Tibial nerve (tissue), 4 donors: ENCODE data around the gene MTTP. TPM values are rescaled to one million over a fixed set of nuclear protein-coding genes. Genes with fewer than 3 reads are reported as not detected.
"Not testable (repeated sequence)": the region's sequence is repeated elsewhere in the genome, so short reads cannot be mapped to it uniquely, and the experiment has no call there.

Experiments
- DNase-seq, 2 donors: peaks; one replicate each; pipeline ENCODE4 v3.0.0-alpha.2; 2019; ENCODE audit warnings: low spot score in 2 of 2
- H3K27ac ChIP-seq, 4 donors: fragments of 200-600 bp; sonication (generic) in 3 of 4; one replicate each; pipeline ENCODE4 v1.5.1; 2017 to 2019; ENCODE audit warnings: mild to moderate bottlenecking in 1 of 4
- H3K27me3 ChIP-seq, 2 donors: fragments of 200-600 bp; sonication (generic) in 1 of 2; one replicate each; pipeline versions ENCODE4 v1.5.1 to v1.6.0; 2017 to 2019
- H3K36me3 ChIP-seq, 3 donors: fragments of 200-600 bp; sonication (generic); one replicate each; pipeline ENCODE4 v1.5.1; 2018 to 2019
- H3K4me1 ChIP-seq, 4 donors: fragments of 200-600 bp; sonication (generic) in 3 of 4; one replicate each; pipeline ENCODE4 v1.5.1; 2017 to 2019
- H3K4me3 ChIP-seq, 4 donors: fragments of 200-600 bp; sonication (generic) in 3 of 4; one replicate each; pipeline ENCODE4 v1.5.1; 2017 to 2019; ENCODE audit warnings: mild to moderate bottlenecking in 1 of 4, moderate library complexity in 1 of 4
- H3K9me3 ChIP-seq, 4 donors: fragments of 200-600 bp; sonication (generic) in 3 of 4; one replicate each; pipeline ENCODE4 v1.5.1; 2017 to 2019
- EP300 ChIP-seq, 2 donors: sonication (generic); formaldehyde crosslinking; IDR thresholded peaks; one replicate each; pipeline ENCODE4 v1.6.1; 2017; ENCODE audit warnings: antibody characterized with exemption in 2 of 2, mild to moderate bottlenecking in 1 of 2
- POLR2A ChIP-seq, 2 donors: fragments of 450-650 bp; IDR thresholded peaks; one replicate each; pipeline ENCODE4 v1.6.1; 2017; ENCODE audit warnings: antibody characterized with exemption in 2 of 2, mild to moderate bottlenecking in 2 of 2, moderate library complexity in 2 of 2
- WGBS, 2 donors: methylation state at CpG; one replicate each; pipeline ENCODE4 v1.1.5; 2018; 5-methylcytosine and 5-hydroxymethylcytosine counted together
- total RNA-seq, 4 donors: library from RNA; depleted of rRNA; stranded (reverse); fragments of >200 nt; gene quantifications; one replicate each; pipeline ENCODE4 v1.1.0, GENCODE V29; 2016
- TF ChIP-seq, protein P1 (sequence below), 5 experiments: fragments of 200-600 bp in 3 of 5; fragments of 450-650 bp in 2 of 5; sonication (generic) in 3 of 5; IDR thresholded peaks; one replicate each; pipeline ENCODE4 v1.5.1; 2016 to 2019; ENCODE audit warnings: antibody characterized with exemption in 5 of 5, mild to moderate bottlenecking in 3 of 5, moderate library complexity in 2 of 5

The MTTP gene
- total RNA-seq = under 1 TPM in 2 of 4 donors, not detected in 2; 0.22 to 0.59 TPM

DNA sequence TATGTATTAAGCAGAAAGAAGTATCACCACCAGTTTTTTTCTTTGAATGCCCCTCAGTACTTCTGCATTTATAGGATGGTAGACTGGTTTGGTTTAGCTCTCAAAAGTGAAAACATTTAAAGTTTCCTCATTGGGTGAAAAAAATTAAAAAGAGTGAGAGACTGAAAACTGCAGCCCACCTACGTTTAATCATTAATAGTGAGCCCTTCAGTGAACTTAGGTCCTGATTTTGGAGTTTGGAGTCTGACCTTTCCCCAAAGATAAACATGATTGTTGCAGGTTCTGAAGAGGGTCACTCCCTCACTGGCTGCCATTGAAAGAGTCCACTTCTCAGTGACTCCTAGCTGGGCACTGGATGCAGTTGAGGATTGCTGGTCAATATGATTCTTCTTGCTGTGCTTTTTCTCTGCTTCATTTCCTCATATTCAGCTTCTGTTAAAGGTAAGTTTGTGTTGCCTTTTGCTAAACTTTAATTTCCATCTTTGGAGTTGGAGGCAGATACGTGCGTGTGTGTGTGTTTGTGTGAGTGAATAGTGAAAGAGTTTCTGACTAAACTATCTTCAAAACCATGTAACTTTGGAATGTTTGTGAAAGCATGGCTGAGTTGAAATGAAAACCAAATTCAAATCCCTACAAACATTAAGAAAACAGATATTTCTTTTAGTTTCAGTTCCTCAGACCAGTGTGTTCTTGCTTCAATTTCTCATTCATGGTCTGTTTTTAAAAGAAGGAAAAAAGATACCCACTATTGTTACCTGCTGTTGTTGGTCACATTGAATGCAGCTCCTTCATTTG is at the start of gene MTTP:
MTTP (plus strand) TSS at position 295 of the 795 bp plus-strand sequence; CDS start at position 381, 86 bp downstream.
- no peak for DNase-seq
- H3K27ac ChIP-seq = no peak within 1 kb of the TSS
- no peaks in the 10 kb centered on the region for H3K9me3 ChIP-seq
- WGBS, 2 donors = 67 to 71% methylated on average over 3 of the region's 3 CpGs
- H3K27me3 ChIP-seq = peaks cover 0 to 4% of the 10 kb centered on the region in 2 donors
- H3K36me3 ChIP-seq = no peaks in the 10 kb centered on the region
- TF ChIP-seq POLR2A (IDR thresholded peaks at IDR 0.05) (no peak), EP300 (IDR thresholded peaks at IDR 0.05) (no peak)
- TF ChIP-seq, protein P1, sequence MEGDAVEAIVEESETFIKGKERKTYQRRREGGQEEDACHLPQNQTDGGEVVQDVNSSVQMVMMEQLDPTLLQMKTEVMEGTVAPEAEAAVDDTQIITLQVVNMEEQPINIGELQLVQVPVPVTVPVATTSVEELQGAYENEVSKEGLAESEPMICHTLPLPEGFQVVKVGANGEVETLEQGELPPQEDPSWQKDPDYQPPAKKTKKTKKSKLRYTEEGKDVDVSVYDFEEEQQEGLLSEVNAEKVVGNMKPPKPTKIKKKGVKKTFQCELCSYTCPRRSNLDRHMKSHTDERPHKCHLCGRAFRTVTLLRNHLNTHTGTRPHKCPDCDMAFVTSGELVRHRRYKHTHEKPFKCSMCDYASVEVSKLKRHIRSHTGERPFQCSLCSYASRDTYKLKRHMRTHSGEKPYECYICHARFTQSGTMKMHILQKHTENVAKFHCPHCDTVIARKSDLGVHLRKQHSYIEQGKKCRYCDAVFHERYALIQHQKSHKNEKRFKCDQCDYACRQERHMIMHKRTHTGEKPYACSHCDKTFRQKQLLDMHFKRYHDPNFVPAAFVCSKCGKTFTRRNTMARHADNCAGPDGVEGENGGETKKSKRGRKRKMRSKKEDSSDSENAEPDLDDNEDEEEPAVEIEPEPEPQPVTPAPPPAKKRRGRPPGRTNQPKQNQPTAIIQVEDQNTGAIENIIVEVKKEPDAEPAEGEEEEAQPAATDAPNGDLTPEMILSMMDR (IDR thresholded peaks at IDR 0.05) = no peak
- H3K4me3 ChIP-seq = no peak within 1 kb of the TSS
- no peaks in the 10 kb centered on the region for H3K4me1 ChIP-seq

GRCh38 chr4:99529228-99529627 is 45.4 kb upstream of the MTTP start:
- no peak overlapping the region for H3K4me3 ChIP-seq
- no peak for DNase-seq
- no peaks in the 10 kb centered on the region for H3K27me3 ChIP-seq
- no peaks in the 10 kb centered on the region for H3K4me1 ChIP-seq
- H3K9me3 ChIP-seq = peaks cover 0 to 5% (median 0%) of the 10 kb centered on the region in 4 donors
- TF ChIP-seq POLR2A (IDR thresholded peaks at IDR 0.05) (no peak), EP300 (IDR thresholded peaks at IDR 0.05) (no peak)
- TF ChIP-seq, protein P1 (IDR thresholded peaks at IDR 0.05) = no peak
- no peak overlapping the region for H3K27ac ChIP-seq
- H3K36me3 ChIP-seq = no peaks in the 10 kb centered on the region

GRCh38 chr4:99529956-99530355 is 44.7 kb upstream of the MTTP start:
- Histone ChIP-seq H3K9me3 (peaks cover 0 to 6% (median 0%) of the 10 kb centered on the region in 4 donors), H3K27ac (no peak overlapping the region), H3K4me3 (no peak overlapping the region), H3K36me3 (no peaks in the 10 kb centered on the region), H3K4me1 (no peaks in the 10 kb centered on the region), H3K27me3 (no peaks in the 10 kb centered on the region)
- no peak for DNase-seq
- WGBS, 2 donors = 59 to 61% methylated on average over 3 of the region's 3 CpGs
- TF ChIP-seq EP300 (IDR thresholded peaks at IDR 0.05) (no peak), POLR2A (IDR thresholded peaks at IDR 0.05) (no peak)
- TF ChIP-seq, protein P1 (IDR thresholded peaks at IDR 0.05) = no peak

- H3K4me1 ChIP-seq, H3K27me3 ChIP-seq, H3K4me3 ChIP-seq, DNase-seq, H3K27ac ChIP-seq, H3K36me3 ChIP-seq, H3K9me3 ChIP-seq: not testable (repeated sequence)
- WGBS, 2 donors = 76 to 81% methylated on average over 3 of the region's 3 CpGs
Observed at GRCh38 chr4:99534699-99535098, 39.9 kb upstream of the MTTP start.

- WGBS, 2 donors = 44 to 80% methylated on average over 1 of the region's 2 CpGs
- Histone ChIP-seq H3K4me1 (no peaks in the 10 kb centered on the region), H3K27me3 (no peaks in the 10 kb centered on the region), H3K36me3 (no peaks in the 10 kb centered on the region), H3K27ac (no peak overlapping the region), H3K4me3 (no peak overlapping the region), H3K9me3 (peaks cover 0 to 6% (median 0%) of the 10 kb centered on the region in 4 donors)
- TF ChIP-seq, protein P1 (IDR thresholded peaks at IDR 0.05) = no peak
- no peak for TF ChIP-seq EP300 (IDR thresholded peaks at IDR 0.05)
- TF ChIP-seq POLR2A (IDR thresholded peaks at IDR 0.05) = no peak
- no peak for DNase-seq
Observed at GRCh38 chr4:99536271-99536670, 38.4 kb upstream of the MTTP start.
